Neuronal stem cell (in vitro differentiated cells): ENCODE data around the gene DMAC2.

Source experiments
- DNase-seq: peaks from one replicate; pipeline ENCODE4 v3.0.0-alpha.2; 2013; ENCODE audit warnings: low spot score
- H2AFZ ChIP-seq: one replicate; pipeline ENCODE4 v1.6.1; 2013; ENCODE audit warnings: mild to moderate bottlenecking, low read length, inconsistent platforms
- H2AK5ac ChIP-seq: 2 replicates; pipeline ENCODE4 v1.6.1; 2013; ENCODE audit warnings: low read depth, mild to moderate bottlenecking, inconsistent platforms, low read length, moderate library complexity, mixed read lengths
- H2BK120ac ChIP-seq: 2 replicates; pipeline ENCODE4 v1.6.1; 2013; ENCODE audit warnings: low read depth, mild to moderate bottlenecking, inconsistent platforms, low read length, moderate library complexity, mixed read lengths
- H2BK12ac ChIP-seq: one replicate; pipeline ENCODE4 v1.6.1; 2013; ENCODE audit warnings: low read length, inconsistent platforms
- H2BK15ac ChIP-seq: 2 replicates; pipeline ENCODE4 v1.6.1; 2013; ENCODE audit warnings: mild to moderate bottlenecking, low read length, inconsistent platforms, mixed read lengths
- H2BK5ac ChIP-seq: one replicate; pipeline ENCODE4 v1.6.1; 2013; ENCODE audit warnings: inconsistent platforms, mild to moderate bottlenecking, low read length, moderate library complexity
- H3K14ac ChIP-seq: one replicate; pipeline ENCODE4 v1.6.1; 2013; ENCODE audit warnings: low read length, inconsistent platforms
- H3K18ac ChIP-seq: 2 replicates; pipeline ENCODE4 v1.6.1; 2013; ENCODE audit warnings: low read length, inconsistent platforms
- H3K23ac ChIP-seq: 2 replicates; pipeline ENCODE4 v1.6.1; 2013; ENCODE audit warnings: low read depth, mild to moderate bottlenecking, mixed read lengths, low read length, inconsistent platforms; ENCODE audit not compliant: poor library complexity
- H3K27ac ChIP-seq: replicated peaks from 3 replicates; pipeline ENCODE4 v1.5.1; 2013; ENCODE audit warnings: low read length, inconsistent platforms
- H3K27me3 ChIP-seq, 3 experiments: 2 replicates each; pipeline ENCODE4 v1.6.1; 2013; ENCODE audit warnings: low read length in 3 of 3, mild to moderate bottlenecking in 2 of 3, inconsistent platforms in 1 of 3, low read depth in 1 of 3, mixed read lengths in 1 of 3, moderate library complexity in 1 of 3; ENCODE audit not compliant: control insufficient read depth in 3 of 3, insufficient read depth in 3 of 3
- H3K36me3 ChIP-seq, 2 donors: replicated peaks in 1 of 2; 2 replicates each; pipeline ENCODE4 v1.6.1; 2013; ENCODE audit warnings: low read length in 2 of 2; ENCODE audit not compliant: control insufficient read depth in 2 of 2, insufficient read depth in 2 of 2
- H3K4ac ChIP-seq: 2 replicates; pipeline ENCODE4 v1.6.1; 2013; ENCODE audit warnings: inconsistent platforms, mild to moderate bottlenecking, low read length, moderate library complexity
- H3K4me1 ChIP-seq, 2 donors: 1 replicate in 1 of 2; 2 replicates in 1 of 2; pipeline ENCODE4 v1.6.1; 2013; ENCODE audit warnings: low read length in 2 of 2, low read depth in 1 of 2; ENCODE audit not compliant: control insufficient read depth in 2 of 2, insufficient read depth in 1 of 2
- H3K4me2 ChIP-seq: one replicate; pipeline ENCODE4 v1.6.1; 2013; ENCODE audit warnings: mild to moderate bottlenecking, low read length, inconsistent platforms; ENCODE audit not compliant: insufficient read depth, poor library complexity, severe bottlenecking
- H3K4me3 ChIP-seq, 2 donors: 2 replicates each; pipeline ENCODE4 v1.5.1; 2013; ENCODE audit warnings: low read length in 2 of 2, mild to moderate bottlenecking in 2 of 2, inconsistent platforms in 1 of 2, moderate library complexity in 1 of 2
- H3K79me1 ChIP-seq: one replicate; pipeline ENCODE4 v1.6.1; 2013; ENCODE audit warnings: low read depth, mild to moderate bottlenecking, inconsistent platforms, low read length, moderate library complexity
- H3K9ac ChIP-seq: one replicate; pipeline ENCODE4 v1.6.1; 2013; ENCODE audit warnings: mild to moderate bottlenecking, low read depth, low read length, inconsistent platforms; ENCODE audit not compliant: poor library complexity
- H3K9me3 ChIP-seq, 2 donors: replicated peaks in 1 of 2; 2 replicates each; pipeline versions ENCODE3 to v1.6.1; 2013; ENCODE audit warnings: low read length in 2 of 2, mild to moderate bottlenecking in 2 of 2, inconsistent platforms in 1 of 2, low read depth in 1 of 2, mixed read lengths in 1 of 2, moderate library complexity in 1 of 2; ENCODE audit not compliant: control insufficient read depth in 2 of 2, insufficient read depth in 1 of 2
- H4K8ac ChIP-seq: one replicate; pipeline ENCODE4 v1.6.1; 2013; ENCODE audit warnings: low read depth, mild to moderate bottlenecking, inconsistent platforms, low read length, moderate library complexity
- H4K91ac ChIP-seq: one replicate; pipeline ENCODE4 v1.6.1; 2013; ENCODE audit warnings: low read length, low read depth, mild to moderate bottlenecking, inconsistent platforms; ENCODE audit not compliant: poor library complexity
- WGBS, 2 donors: extraction: QIAGEN DNeasy Blood & Tissue Kit; methylation state at CpG; one replicate each; pipeline ENCODE4 v1.1.7; 2013; ENCODE audit warnings: missing lambda C conversion rate in 2 of 2, mixed read lengths in 1 of 2; ENCODE audit not compliant: insufficient read length in 2 of 2, insufficient replicate concordance in 1 of 2; ENCODE audit errors: extremely low coverage in 2 of 2; 5-methylcytosine and 5-hydroxymethylcytosine counted together

The DMAC2 gene

DNA sequence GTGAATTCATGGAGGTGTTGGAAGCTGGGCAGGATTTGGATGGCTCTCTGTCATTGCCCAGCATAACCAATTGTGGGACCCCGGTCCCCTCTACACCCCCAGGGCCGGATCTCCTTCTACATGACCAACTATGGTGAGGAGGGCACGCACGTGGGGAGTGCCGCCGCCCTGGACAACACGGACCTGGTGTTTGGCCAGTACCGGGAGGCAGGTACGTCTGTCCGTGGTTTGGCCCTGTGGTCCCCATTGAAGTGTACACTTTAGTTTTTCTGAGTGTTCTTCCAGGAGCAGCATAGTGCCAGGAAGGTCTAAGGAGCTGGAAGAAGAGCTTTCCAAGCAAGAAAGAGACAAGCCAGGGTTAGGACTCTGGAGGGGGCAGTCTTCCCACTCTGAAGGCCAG is 25.8 kb downstream of the DMAC2 start:
- Histone ChIP-seq H3K4ac (no peak overlapping the region), H3K14ac (no peak overlapping the region), H3K23ac (no peak overlapping the region), H2BK12ac (no peak overlapping the region), H3K4me1 (no peaks in the 10 kb centered on the region), H4K8ac (no peak overlapping the region), H2BK120ac (no peak overlapping the region), H3K4me2 (no peak overlapping the region), H2AK5ac (no peak overlapping the region), H2AFZ (no peak overlapping the region), H3K27ac (no peak overlapping the region), H3K27me3 (no peaks in the 10 kb centered on the region), H3K36me3 (peaks cover 23 to 41% of the 10 kb centered on the region in 2 donors), H2BK5ac (no peak overlapping the region), H4K91ac (no peak overlapping the region), H3K4me3 (no peak overlapping the region), H3K9ac (no peak overlapping the region), H3K79me1 (peaks cover 1% of the 10 kb centered on the region), H3K9me3 (peaks cover 0 to under 1% of the 10 kb centered on the region in 2 donors), H2BK15ac (no peak overlapping the region), H3K18ac (no peak overlapping the region)
- no CpG with 5 or more reads among the region's 10 CpGs for WGBS, 2 donors
- DNase-seq: no peak

GRCh38 chr19:41412953-41413352 is 26.8 kb downstream of the DMAC2 start:
- Histone ChIP-seq H3K27me3 (no peaks in the 10 kb centered on the region), H3K4me2 (no peak overlapping the region), H3K4ac (no peak overlapping the region), H3K27ac (no peak overlapping the region), H3K18ac (no peak overlapping the region), H2AFZ (no peak overlapping the region), H4K91ac (no peak overlapping the region), H4K8ac (no peak overlapping the region), H3K4me3 (no peak overlapping the region), H2AK5ac (no peak overlapping the region), H2BK5ac (no peak overlapping the region), H3K9me3 (no peaks in the 10 kb centered on the region), H3K9ac (peak overlapping the region; percentile 71), H3K14ac (no peak overlapping the region), H3K4me1 (no peaks in the 10 kb centered on the region), H3K36me3 (peaks cover 21 to 35% of the 10 kb centered on the region in 2 donors), H2BK120ac (no peak overlapping the region), H3K23ac (no peak overlapping the region), H3K79me1 (peaks cover 1% of the 10 kb centered on the region), H2BK15ac (no peak overlapping the region), H2BK12ac (no peak overlapping the region)
- WGBS, 2 donors: no CpG with 5 or more reads among the region's 5 CpGs
- DNase-seq: no peak

- Histone ChIP-seq H2AFZ (no peak overlapping the region), H3K4me3 (no peak overlapping the region)
- no CpG with 5 or more reads among the region's 11 CpGs for WGBS, 2 donors
These were observed 27.8 kb downstream of the DMAC2 start for GRCh38 chr19:41411968-41412265.

GRCh38 chr19:41411100-41411967 is 28.4 kb downstream of the DMAC2 start:
- H3K18ac ChIP-seq: no peak overlapping the region
- no peaks in the 10 kb centered on the region for H3K9me3 ChIP-seq
- H2BK5ac ChIP-seq: no peak overlapping the region
- no peak for DNase-seq
- no peak overlapping the region for H2AFZ ChIP-seq
- H3K4me2 ChIP-seq: no peak overlapping the region
- peaks cover 1% of the 10 kb centered on the region for H3K79me1 ChIP-seq
- no peak overlapping the region for H2BK15ac ChIP-seq
- H3K4me1 ChIP-seq: peaks cover 8 to 9% of the 10 kb centered on the region in 2 donors
- no peak overlapping the region for H4K8ac ChIP-seq
- no peak overlapping the region for H3K23ac ChIP-seq
- no peak overlapping the region for H3K27ac ChIP-seq
- H3K36me3 ChIP-seq: peaks cover 24 to 32% of the 10 kb centered on the region in 2 donors
- no peak overlapping the region for H3K14ac ChIP-seq
- no peak overlapping the region for H3K9ac ChIP-seq
- no peak overlapping the region for H2BK120ac ChIP-seq
- H2BK12ac ChIP-seq: no peak overlapping the region
- H3K4ac ChIP-seq: no peak overlapping the region
- H2AK5ac ChIP-seq: no peak overlapping the region
- H3K4me3 ChIP-seq: no peak overlapping the region
- H4K91ac ChIP-seq: no peak overlapping the region
- H3K27me3 ChIP-seq: no peaks in the 10 kb centered on the region
- no CpG with 5 or more reads among the region's 9 CpGs for WGBS, 2 donors

More at GRCh38 chr19:41411968-41412265, 27.8 kb downstream of the DMAC2 start:
- H3K9ac ChIP-seq: no peak overlapping the region
- no peak overlapping the region for H3K27ac ChIP-seq
- H2BK12ac ChIP-seq: no peak overlapping the region
- H3K9me3 ChIP-seq: no peaks in the 10 kb centered on the region
- peaks cover 1% of the 10 kb centered on the region for H3K79me1 ChIP-seq
- no peak overlapping the region for H3K14ac ChIP-seq
- no peak for DNase-seq
- H3K4me1 ChIP-seq: peaks cover 8% of the 10 kb centered on the region in 2 donors
- H2BK5ac ChIP-seq: no peak overlapping the region
- peak overlapping the region; percentile 65 for H3K23ac ChIP-seq
- no peak overlapping the region for H3K18ac ChIP-seq
- H3K4ac ChIP-seq: no peak overlapping the region
- H3K36me3 ChIP-seq: peaks cover 24 to 35% of the 10 kb centered on the region in 2 donors
- H4K91ac ChIP-seq: peak overlapping the region; percentile 94
- H4K8ac ChIP-seq: no peak overlapping the region
- H2BK120ac ChIP-seq: no peak overlapping the region
- H2AK5ac ChIP-seq: no peak overlapping the region
- H2BK15ac ChIP-seq: no peak overlapping the region
- no peak overlapping the region for H3K4me2 ChIP-seq
- H3K27me3 ChIP-seq: no peaks in the 10 kb centered on the region
